Measurements from ENCODE around the gene ACBD4.

ACBD4 gene

GRCh38 chr17:45118691-45119090 is 16.8 kb upstream of the ACBD4 start:
- Histone ChIP-seq H3K27me3 (ENCODE audit: insufficient read depth, low read depth) (no peaks in the 10 kb centered on the region), H4K20me1 (ENCODE audit: insufficient read depth) (no peaks in the 10 kb centered on the region), H3K4me2 (no peak overlapping the region), H3K79me2 (ENCODE audit: insufficient read depth, low read depth) (no peaks in the 10 kb centered on the region), H3K4me3 (IDR thresholded peaks at IDR 0.05; ENCODE audit: insufficient read depth, low read depth, low read length) (no peak overlapping the region), H2AFZ (ENCODE audit: low read depth) (no peak overlapping the region), H3K27ac (no peak overlapping the region), H3K36me3 (ENCODE audit: insufficient read depth) (no peaks in the 10 kb centered on the region), H3K4me1 (ENCODE audit: low read depth, poor library complexity, severe bottlenecking) (no peaks in the 10 kb centered on the region), H3K9ac (no peak overlapping the region)
- no peak for TF ChIP-seq CTCF (conservative IDR thresholded peaks at IDR 0.05; ENCODE audit: low read depth, low read length)

- no peak overlapping the region for H3K27ac ChIP-seq
- no peak overlapping the region for H2AFZ ChIP-seq (ENCODE audit: low read depth)
- H3K4me2 ChIP-seq, result no peak overlapping the region
- H3K4me3 ChIP-seq (IDR thresholded peaks at IDR 0.05; ENCODE audit: insufficient read depth, low read depth, low read length), result no peak overlapping the region
- TF ChIP-seq CTCF (conservative IDR thresholded peaks at IDR 0.05; ENCODE audit: low read depth, low read length), result no peak
- no peaks in the 10 kb centered on the region for H3K36me3 ChIP-seq (ENCODE audit: insufficient read depth)
- H3K79me2 ChIP-seq (ENCODE audit: insufficient read depth, low read depth), result no peaks in the 10 kb centered on the region
- H3K9ac ChIP-seq, result no peak overlapping the region
- no peaks in the 10 kb centered on the region for H3K4me1 ChIP-seq (ENCODE audit: low read depth, poor library complexity, severe bottlenecking)
- no peaks in the 10 kb centered on the region for H4K20me1 ChIP-seq (ENCODE audit: insufficient read depth)
- no peaks in the 10 kb centered on the region for H3K27me3 ChIP-seq (ENCODE audit: insufficient read depth, low read depth)
These were observed 15.5 kb upstream of the ACBD4 start for GRCh38 chr17:45119964-45120363.

GRCh38 chr17:45120558-45120957 is 14.9 kb upstream of the ACBD4 start:
- no peaks in the 10 kb centered on the region for H3K27me3 ChIP-seq (ENCODE audit: insufficient read depth, low read depth)
- H2AFZ ChIP-seq (ENCODE audit: low read depth), result no peak overlapping the region
- no peaks in the 10 kb centered on the region for H4K20me1 ChIP-seq (ENCODE audit: insufficient read depth)
- no peaks in the 10 kb centered on the region for H3K79me2 ChIP-seq (ENCODE audit: insufficient read depth, low read depth)
- no peaks in the 10 kb centered on the region for H3K36me3 ChIP-seq (ENCODE audit: insufficient read depth)
- H3K4me1 ChIP-seq (ENCODE audit: low read depth, poor library complexity, severe bottlenecking), result no peaks in the 10 kb centered on the region
- H3K4me3 ChIP-seq (IDR thresholded peaks at IDR 0.05; ENCODE audit: insufficient read depth, low read depth, low read length), result no peak overlapping the region
- H3K27ac ChIP-seq, result no peak overlapping the region
- H3K4me2 ChIP-seq, result no peak overlapping the region
- no peak for TF ChIP-seq CTCF (conservative IDR thresholded peaks at IDR 0.05; ENCODE audit: low read depth, low read length)
- no peak overlapping the region for H3K9ac ChIP-seq

- H4K20me1 ChIP-seq (ENCODE audit: insufficient read depth), result no peaks in the 10 kb centered on the region
- no peak overlapping the region for H3K27ac ChIP-seq
- H3K36me3 ChIP-seq (ENCODE audit: insufficient read depth), result no peaks in the 10 kb centered on the region
- H3K79me2 ChIP-seq (ENCODE audit: insufficient read depth, low read depth), result no peaks in the 10 kb centered on the region
- H3K9ac ChIP-seq, result no peak overlapping the region
- no peak overlapping the region for H3K4me3 ChIP-seq (IDR thresholded peaks at IDR 0.05; ENCODE audit: insufficient read depth, low read depth, low read length)
- H2AFZ ChIP-seq (ENCODE audit: low read depth), result no peak overlapping the region
- no peaks in the 10 kb centered on the region for H3K27me3 ChIP-seq (ENCODE audit: insufficient read depth, low read depth)
- TF ChIP-seq CTCF (conservative IDR thresholded peaks at IDR 0.05; ENCODE audit: low read depth, low read length), result no peak
- H3K4me1 ChIP-seq (ENCODE audit: low read depth, poor library complexity, severe bottlenecking), result no peaks in the 10 kb centered on the region
- H3K4me2 ChIP-seq, result no peak overlapping the region
These were observed 14.4 kb upstream of the ACBD4 start for GRCh38 chr17:45121055-45121454.

Data from KMS-11 (cell line).